PC-3 (cell line): Measurements from ENCODE around the gene UPK1B. TPM values are rescaled to one million over a fixed set of nuclear protein-coding genes. Genes with fewer than 3 reads are reported as not detected.

Experiments used
- ATAC-seq: fragments of 200-7000 bp; cut with Tn5 transposase; 2 replicates; pipeline ENCODE4 v1.9.1; 2020; ENCODE audit warnings: mild to moderate bottlenecking, moderate library complexity
- BruUV-seq: library from RNA; stranded (reverse); fragments of 400-500 nt; replicated peaks from 2 replicates; lab custom pipeline; 2021; lab: Mats Ljungman, UMichigan
- CTCF ChIA-PET: fragments of 300-600 bp; sonication (Branson Sonifier 250); formaldehyde crosslinking; loops from one replicate; lab custom pipeline; 2022; ENCODE audit warnings: antibody characterized with exemption; lab: Charles Lee
- POLR2A ChIA-PET: fragments of 300-600 bp; sonication (Branson Sonifier 250); formaldehyde crosslinking; loops from one replicate; lab custom pipeline; 2022; ENCODE audit warnings: antibody characterized with exemption; ENCODE audit not compliant: unreplicated experiment; lab: Charles Lee
- DNase-seq: peaks from one replicate; pipeline ENCODE4 v3.0.0-alpha.2; 2015
- H2AFZ ChIP-seq: fragments of 300-600 bp; sonication (generic); 2 replicates; pipeline ENCODE4 v1.6.0; 2016; ENCODE audit warnings: antibody characterized with exemption, low read length
- H3F3A ChIP-seq: fragments of 300-600 bp; sonication (generic); one replicate; pipeline ENCODE4 v1.6.0; 2017; ENCODE audit warnings: antibody characterized with exemption, low read length, control low read depth, mild to moderate bottlenecking; ENCODE audit not compliant: unreplicated experiment
- H3K27ac ChIP-seq: fragments of 300-600 bp; sonication (generic); 2 replicates; pipeline ENCODE4 v1.5.1; 2016; ENCODE audit warnings: mild to moderate bottlenecking, low read length
- H3K27me3 ChIP-seq: fragments of 300-600 bp; sonication (generic); 2 replicates; pipeline ENCODE4 v1.6.1; 2016; ENCODE audit warnings: low read length, mixed read lengths
- H3K36me3 ChIP-seq: fragments of 300-600 bp; sonication (generic); 2 replicates; pipeline ENCODE4 v1.6.1; 2016; ENCODE audit warnings: low read depth, mixed run types, low read length, mixed read lengths
- H3K4me1 ChIP-seq: fragments of 300-600 bp; sonication (generic); 2 replicates; pipeline ENCODE4 v1.5.1; 2016; ENCODE audit warnings: low read length; ENCODE audit not compliant: insufficient read depth
- H3K4me2 ChIP-seq: fragments of 300-600 bp; sonication (generic); 2 replicates; pipeline ENCODE4 v1.6.0; 2016; ENCODE audit warnings: low read length
- H3K4me3 ChIP-seq: fragments of 300-600 bp; sonication (generic); 2 replicates; pipeline ENCODE4 v1.5.1; 2016; ENCODE audit warnings: mild to moderate bottlenecking, low read length, mixed read lengths
- H3K79me2 ChIP-seq: fragments of 300-600 bp; sonication (generic); 2 replicates; pipeline ENCODE4 v1.6.1; 2017; ENCODE audit warnings: low read length, mixed read lengths
- H3K9ac ChIP-seq: fragments of 300-600 bp; sonication (generic); 2 replicates; pipeline ENCODE4 v1.6.0; 2016; ENCODE audit warnings: mild to moderate bottlenecking, low read length
- H3K9me2 ChIP-seq: fragments of 300-600 bp; sonication (generic); replicated peaks from 2 replicates; pipeline ENCODE4 v1.6.1; 2016; ENCODE audit warnings: mixed run types, low read length, mixed read lengths
- H3K9me3 ChIP-seq: fragments of 300-600 bp; sonication (generic); 2 replicates; pipeline ENCODE4 v1.6.1; 2016; ENCODE audit warnings: low read length, mixed read lengths
- H4K20me1 ChIP-seq: fragments of 300-600 bp; sonication (generic); 2 replicates; pipeline ENCODE4 v1.6.1; 2016; ENCODE audit warnings: low read length, mixed read lengths
- CTCF ChIP-seq: fragments of 300-600 bp; sonication (generic); conservative IDR thresholded peaks from 2 replicates; pipeline ENCODE4 v1.5.1; 2017; ENCODE audit warnings: antibody characterized with exemption, low read depth, mild to moderate bottlenecking, low read length
- EZH2 ChIP-seq: fragments of 300-600 bp; sonication (generic); IDR thresholded peaks from one replicate; pipeline ENCODE4 v1.6.1; 2017; ENCODE audit warnings: antibody characterized with exemption, mild to moderate bottlenecking, low read length; ENCODE audit not compliant: unreplicated experiment
- EZH2phosphoT487 ChIP-seq: fragments of 300-600 bp; sonication (generic); IDR thresholded peaks from 2 replicates; pipeline ENCODE4 v1.6.1; 2018; ENCODE audit warnings: mild to moderate bottlenecking, antibody characterized with exemption, low read length, borderline replicate concordance
- intact Hi-C: fragments of 100-400 bp; cut with micrococcal nuclease; formaldehyde crosslinking; loops from 2 replicates; pipeline ENCODE4 v1.9.0; 2023
- total RNA-seq: library from RNA; depleted of rRNA; stranded (reverse); fragments of >200 nt; gene quantifications from 2 replicates; pipeline ENCODE4 v1.2.3, GENCODE V29; 2014

The UPK1B gene
- total RNA-seq, 1 experiment from 2014 or later: 0.04 TPM

- H3K36me3 ChIP-seq: peaks cover 63% of the 10 kb centered on the region
- no peak overlapping the region for H3K4me2 ChIP-seq
- no peak overlapping the region for H3K4me3 ChIP-seq
- peaks cover 20% of the 10 kb centered on the region for H3K4me1 ChIP-seq
- no peaks in the 10 kb centered on the region for H3K9me2 ChIP-seq
- no peaks in the 10 kb centered on the region for H4K20me1 ChIP-seq
- H3K27ac ChIP-seq: peak overlapping the region; percentile 54
- no peak overlapping the region for H3K9ac ChIP-seq
- DNase-seq (no peak), ATAC-seq (no peak)
- no peak for TF ChIP-seq CTCF
- no peak for TF ChIP-seq EZH2
- no peak for TF ChIP-seq EZH2phosphoT487
- no peaks in the 10 kb centered on the region for H3F3A ChIP-seq
- no peaks in the 10 kb centered on the region for H3K27me3 ChIP-seq
- POLR2A ChIA-PET: no interaction called here
- CTCF ChIA-PET: no interaction called here
- H3K9me3 ChIP-seq: no peaks in the 10 kb centered on the region
- intact Hi-C loops: no loop called here
- H2AFZ ChIP-seq: no peak overlapping the region
- BruUV-seq: no TSS peak
- H3K79me2 ChIP-seq: peaks cover 7% of the 10 kb centered on the region; the same call in 1 of the 2 replicates
These were observed 55.8 kb downstream of the UPK1B start for GRCh38 chr3:119229190-119229589.

GRCh38 chr3:119230071-119230470, 56.7 kb downstream of the UPK1B start:
- BruUV-seq: no TSS peak
- Histone ChIP-seq H3F3A (no peaks in the 10 kb centered on the region), H3K27ac (no peak overlapping the region), H3K79me2 (peaks cover 13% of the 10 kb centered on the region; the same call in 1 of the 2 replicates), H3K9me2 (no peaks in the 10 kb centered on the region), H3K4me2 (no peak overlapping the region), H3K9me3 (no peaks in the 10 kb centered on the region), H3K4me1 (peaks cover 26% of the 10 kb centered on the region), H4K20me1 (no peaks in the 10 kb centered on the region), H3K27me3 (no peaks in the 10 kb centered on the region), H3K4me3 (no peak overlapping the region), H3K36me3 (peaks cover 60% of the 10 kb centered on the region), H2AFZ (no peak overlapping the region), H3K9ac (no peak overlapping the region)
- ChIA-PET CTCF (no interaction called here), POLR2A (no interaction called here)
- ATAC-seq (no peak), DNase-seq (no peak)
- intact Hi-C loops: loop anchor here (10.0 kb wide), 1 partner anchor 195 kb away; the partner anchor contains the start of gene IGSF11
- TF ChIP-seq CTCF (no peak), EZH2 (no peak)

GRCh38 chr3:119230745-119231144, 57.3 kb downstream of the UPK1B start:
- no peak overlapping the region for H3K4me3 ChIP-seq
- DNase-seq: no peak
- no peak for ATAC-seq
- H3K36me3 ChIP-seq: peaks cover 59% of the 10 kb centered on the region
- H3K79me2 ChIP-seq: peaks cover 13% of the 10 kb centered on the region; the same call in 1 of the 2 replicates
- TF ChIP-seq CTCF (no peak), EZH2 (no peak), EZH2phosphoT487 (no peak)
- H3K27ac ChIP-seq: no peak overlapping the region
- no peaks in the 10 kb centered on the region for H4K20me1 ChIP-seq
- BruUV-seq: no TSS peak
- peaks cover 33% of the 10 kb centered on the region for H3K4me1 ChIP-seq
- H3K27me3 ChIP-seq: no peaks in the 10 kb centered on the region
- ChIA-PET CTCF (no interaction called here), POLR2A (no interaction called here)
- no peak overlapping the region for H3K4me2 ChIP-seq
- no peaks in the 10 kb centered on the region for H3F3A ChIP-seq
- H3K9me3 ChIP-seq: no peaks in the 10 kb centered on the region
- intact Hi-C loops: loop anchor here (10.0 kb wide), 1 partner anchor 196 kb away; the partner anchor contains the start of gene IGSF11
- no peak overlapping the region for H2AFZ ChIP-seq
- no peak overlapping the region for H3K9ac ChIP-seq
- H3K9me2 ChIP-seq: no peaks in the 10 kb centered on the region
